PC-3 (cell line): ENCODE measurements around the gene ASCC3.

ENCODE experiments used
- CTCF ChIP-seq: fragments of 300-600 bp; sonication (generic); conservative IDR thresholded peaks from 2 replicates; pipeline ENCODE4 v1.5.1; 2017; ENCODE audit warnings: antibody characterized with exemption, low read depth, mild to moderate bottlenecking, low read length
- EZH2phosphoT487 ChIP-seq: fragments of 300-600 bp; sonication (generic); IDR thresholded peaks from 2 replicates; pipeline ENCODE4 v1.6.1; 2018; ENCODE audit warnings: mild to moderate bottlenecking, antibody characterized with exemption, low read length, borderline replicate concordance

DNA sequence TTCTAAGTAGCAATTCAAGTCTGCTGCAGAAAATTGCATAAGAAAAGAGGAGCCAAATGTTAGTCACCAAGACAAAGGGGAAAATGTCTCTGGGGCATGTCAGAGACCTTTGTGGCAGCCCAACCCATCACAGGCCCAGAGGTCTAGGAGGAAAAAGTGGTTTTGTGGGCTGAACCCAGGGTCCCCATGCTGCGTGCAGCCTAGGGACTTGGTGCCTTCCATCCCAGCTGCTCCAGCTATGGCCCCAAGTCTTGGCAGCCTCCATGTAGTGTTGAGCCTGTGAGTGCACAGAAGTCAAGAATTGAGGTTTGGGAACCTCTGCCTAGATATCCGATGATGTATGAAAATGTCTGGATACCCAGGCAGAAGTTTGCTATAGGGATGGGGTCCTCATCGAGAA is 181.1 kb downstream of the ASCC3 start:
- TF ChIP-seq EZH2phosphoT487: no peak
- no peak for TF ChIP-seq CTCF
